Glutamatergic neuron (in vitro differentiated cells): Measurements from ENCODE around the gene DPF3. TPM values are rescaled to one million over a fixed set of nuclear protein-coding genes. Genes with fewer than 3 reads are reported as not detected.

Experiments
- DNase-seq: peaks from one replicate; pipeline ENCODE4 v3.0.0; 2022
- H3K27ac Mint-ChIP-seq: one replicate; pipeline ENCODE4 v1.8.0; 2020; ENCODE audit warnings: mild to moderate bottlenecking, mixed read lengths, inconsistent platforms; ENCODE audit not compliant: unreplicated experiment
- H3K27me3 Mint-ChIP-seq: one replicate; pipeline ENCODE4 v1.8.0; 2020; ENCODE audit warnings: mild to moderate bottlenecking, moderate library complexity, mixed read lengths, inconsistent platforms; ENCODE audit not compliant: unreplicated experiment
- H3K36me3 Mint-ChIP-seq: one replicate; pipeline ENCODE4 v1.8.0; 2020; ENCODE audit warnings: mild to moderate bottlenecking, mixed read lengths, inconsistent platforms; ENCODE audit not compliant: unreplicated experiment
- H3K4me1 Mint-ChIP-seq: one replicate; pipeline ENCODE4 v1.8.0; 2020; ENCODE audit warnings: mild to moderate bottlenecking, low read depth, mixed read lengths, inconsistent platforms; ENCODE audit not compliant: unreplicated experiment
- H3K4me3 Mint-ChIP-seq: one replicate; pipeline ENCODE4 v1.8.0; 2020; ENCODE audit warnings: mild to moderate bottlenecking, mixed read lengths, inconsistent platforms; ENCODE audit not compliant: unreplicated experiment
- H3K9me3 Mint-ChIP-seq: one replicate; pipeline ENCODE4 v1.8.0; 2020; ENCODE audit warnings: mild to moderate bottlenecking, moderate library complexity, mixed read lengths, inconsistent platforms; ENCODE audit not compliant: unreplicated experiment
- total RNA-seq: library from RNA; stranded (reverse); fragmentation: NEBNext Ultra II Directional; extraction: Animal tissue kit (Norgen Biotek cat#: 25700); gene quantifications from one replicate; pipeline ENCODE4 v1.2.1, GENCODE V29; 2021; ENCODE audit not compliant: unreplicated experiment
- TF ChIP-seq, protein P1 (sequence below): fragments of 200-600 bp; sonication (generic); IDR thresholded peaks from one replicate; pipeline ENCODE4 v1.5.0; 2021; ENCODE audit not compliant: partially characterized antibody, unreplicated experiment

DPF3 gene
- total RNA-seq, 1 donor from 2014 or later, result 13.7 TPM

DNA sequence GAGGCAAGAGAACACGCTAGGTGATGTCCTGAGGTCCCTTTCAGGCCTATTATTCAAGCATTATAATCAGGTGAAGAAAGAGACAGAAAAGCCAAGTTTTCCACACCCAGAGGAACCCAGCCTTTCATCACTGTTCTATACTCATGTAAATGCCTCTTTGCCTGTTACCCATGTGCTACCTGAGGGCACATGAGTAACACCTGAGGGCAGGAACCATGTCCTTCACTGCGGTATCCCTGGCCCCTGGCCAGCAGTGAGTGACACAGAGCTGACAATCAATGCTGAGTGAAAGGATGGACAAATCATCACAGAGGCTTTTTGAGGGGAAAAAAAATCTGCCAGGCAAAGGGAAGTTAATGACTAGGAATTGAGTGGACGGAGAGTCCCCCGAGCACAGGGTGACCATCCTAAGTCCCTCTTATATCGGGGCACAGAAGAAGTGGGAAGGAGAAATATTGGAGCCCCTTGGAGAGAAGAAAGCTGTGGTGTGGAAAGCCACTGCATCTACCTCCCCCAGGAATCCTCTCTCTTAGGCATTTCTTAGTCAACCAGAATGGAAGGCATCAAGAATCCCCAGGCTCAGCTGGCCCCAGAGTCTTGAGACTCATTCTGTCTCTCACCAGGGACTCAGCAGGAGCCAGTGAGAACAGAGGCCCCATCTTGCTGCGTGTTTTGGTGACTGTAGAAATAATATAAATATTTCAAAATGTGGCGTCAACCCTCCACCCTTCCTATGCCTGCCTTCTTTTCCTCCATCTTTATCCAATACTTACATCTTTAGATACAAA is 212.9 kb downstream of the DPF3 start:
- no peak for DNase-seq
- TF ChIP-seq, protein P1, sequence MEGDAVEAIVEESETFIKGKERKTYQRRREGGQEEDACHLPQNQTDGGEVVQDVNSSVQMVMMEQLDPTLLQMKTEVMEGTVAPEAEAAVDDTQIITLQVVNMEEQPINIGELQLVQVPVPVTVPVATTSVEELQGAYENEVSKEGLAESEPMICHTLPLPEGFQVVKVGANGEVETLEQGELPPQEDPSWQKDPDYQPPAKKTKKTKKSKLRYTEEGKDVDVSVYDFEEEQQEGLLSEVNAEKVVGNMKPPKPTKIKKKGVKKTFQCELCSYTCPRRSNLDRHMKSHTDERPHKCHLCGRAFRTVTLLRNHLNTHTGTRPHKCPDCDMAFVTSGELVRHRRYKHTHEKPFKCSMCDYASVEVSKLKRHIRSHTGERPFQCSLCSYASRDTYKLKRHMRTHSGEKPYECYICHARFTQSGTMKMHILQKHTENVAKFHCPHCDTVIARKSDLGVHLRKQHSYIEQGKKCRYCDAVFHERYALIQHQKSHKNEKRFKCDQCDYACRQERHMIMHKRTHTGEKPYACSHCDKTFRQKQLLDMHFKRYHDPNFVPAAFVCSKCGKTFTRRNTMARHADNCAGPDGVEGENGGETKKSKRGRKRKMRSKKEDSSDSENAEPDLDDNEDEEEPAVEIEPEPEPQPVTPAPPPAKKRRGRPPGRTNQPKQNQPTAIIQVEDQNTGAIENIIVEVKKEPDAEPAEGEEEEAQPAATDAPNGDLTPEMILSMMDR, result no peak
- peaks cover 16% of the 10 kb centered on the region for H3K36me3 Mint-ChIP-seq
- peaks cover 9% of the 10 kb centered on the region for H3K27me3 Mint-ChIP-seq
- peaks cover 5% of the 10 kb centered on the region for H3K9me3 Mint-ChIP-seq
- peaks cover 14% of the 10 kb centered on the region for H3K4me1 Mint-ChIP-seq
- no peak overlapping the region for H3K4me3 Mint-ChIP-seq
- no peak overlapping the region for H3K27ac Mint-ChIP-seq

DNA sequence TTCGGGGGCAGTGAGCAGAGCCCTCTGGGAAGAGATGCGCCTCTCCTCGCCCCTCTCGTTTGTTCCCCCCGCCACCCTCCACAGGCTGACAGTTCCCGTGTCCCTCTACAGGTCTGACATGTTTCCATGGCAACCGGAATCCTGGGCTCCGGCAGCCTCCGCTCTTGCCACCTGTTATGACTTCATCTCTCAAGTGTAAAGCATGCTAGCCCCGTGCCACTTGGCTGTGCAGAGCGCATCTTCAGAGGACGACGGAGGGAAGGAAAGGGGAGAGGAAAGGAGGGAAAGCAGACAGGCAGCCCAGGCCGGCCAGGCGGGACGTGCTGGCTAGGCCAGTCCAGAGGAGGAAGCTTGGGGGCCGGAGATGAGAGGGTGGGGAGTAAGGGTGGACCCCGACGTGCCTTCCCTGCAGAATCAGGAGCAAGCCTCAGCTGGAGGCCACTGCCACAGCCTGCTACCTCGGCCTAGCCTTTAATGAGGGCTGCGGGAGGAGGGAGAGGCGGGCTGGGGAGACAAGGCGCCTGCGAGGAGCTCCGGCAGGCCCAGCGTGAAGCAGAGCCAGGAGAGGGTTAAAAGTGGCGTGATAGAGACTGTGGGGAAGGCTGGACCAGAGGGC is 214.3 kb downstream of the DPF3 start:
- H3K27me3 Mint-ChIP-seq, result peaks cover 9% of the 10 kb centered on the region
- TF ChIP-seq, protein P1, result no peak
- H3K9me3 Mint-ChIP-seq, result peaks cover 3% of the 10 kb centered on the region
- peaks cover 6% of the 10 kb centered on the region for H3K36me3 Mint-ChIP-seq
- DNase-seq, result peak; percentile 53
- peak overlapping the region; percentile 72 for H3K4me3 Mint-ChIP-seq
- peaks cover 14% of the 10 kb centered on the region for H3K4me1 Mint-ChIP-seq
- H3K27ac Mint-ChIP-seq, result peak overlapping the region; percentile 74

- Mint-ChIP-seq H3K36me3 (peaks cover 6% of the 10 kb centered on the region), H3K4me1 (peaks cover 14% of the 10 kb centered on the region), H3K27ac (no peak overlapping the region), H3K27me3 (peaks cover 9% of the 10 kb centered on the region), H3K9me3 (peaks cover 4% of the 10 kb centered on the region), H3K4me3 (no peak overlapping the region)
- DNase-seq, result no peak
- TF ChIP-seq, protein P1, result no peak
These were observed 214.8 kb downstream of the DPF3 start for GRCh38 chr14:72679141-72679535.

DNA sequence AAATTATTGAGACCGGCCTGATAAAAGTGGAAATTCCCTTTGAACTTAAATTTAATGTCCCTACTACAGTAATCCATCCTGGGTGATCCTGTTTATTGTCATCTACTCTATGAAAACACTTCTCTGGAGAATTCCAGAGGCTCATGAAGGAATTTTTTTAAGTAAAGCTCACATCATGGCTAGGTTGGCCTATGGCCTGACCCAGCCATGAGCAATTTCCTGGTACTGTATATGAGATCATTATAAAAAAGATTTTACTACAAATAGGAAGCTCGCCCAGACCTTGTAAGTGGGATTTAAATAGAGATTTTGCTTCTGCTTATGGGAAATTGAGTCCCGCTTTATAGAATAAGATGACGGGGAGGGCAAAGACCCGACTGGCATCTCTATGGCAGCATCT is 215.5 kb downstream of the DPF3 start:
- no peak overlapping the region for H3K27ac Mint-ChIP-seq
- TF ChIP-seq, protein P1, result no peak
- peaks cover 6% of the 10 kb centered on the region for H3K36me3 Mint-ChIP-seq
- H3K4me1 Mint-ChIP-seq, result peaks cover 14% of the 10 kb centered on the region
- DNase-seq, result no peak
- H3K4me3 Mint-ChIP-seq, result peak overlapping the region; percentile 7
- peaks cover 9% of the 10 kb centered on the region for H3K27me3 Mint-ChIP-seq
- H3K9me3 Mint-ChIP-seq, result peaks cover 4% of the 10 kb centered on the region

DNA sequence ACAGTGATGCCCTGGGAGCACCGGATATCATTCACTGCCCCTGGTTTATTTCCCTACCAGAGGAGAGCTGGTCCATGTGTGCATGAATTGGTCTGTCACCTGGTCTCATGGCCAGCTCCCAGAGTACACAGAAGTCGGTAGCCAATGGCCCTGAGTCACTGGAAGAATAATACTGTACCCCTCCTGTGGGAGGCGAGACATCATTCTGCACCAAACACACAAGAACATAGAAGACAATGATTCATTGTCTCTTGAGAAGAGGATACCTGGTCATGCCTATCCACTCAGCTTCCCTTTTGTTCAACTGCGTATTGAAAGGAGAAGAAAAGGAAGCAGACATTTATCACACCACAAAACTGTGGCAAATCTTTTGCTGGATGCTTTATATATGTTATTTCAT is 216.2 kb downstream of the DPF3 start:
- TF ChIP-seq, protein P1, result no peak
- Mint-ChIP-seq H3K27me3 (peaks cover 8% of the 10 kb centered on the region), H3K36me3 (peaks cover 6% of the 10 kb centered on the region), H3K9me3 (peaks cover 4% of the 10 kb centered on the region), H3K27ac (no peak overlapping the region), H3K4me1 (peaks cover 14% of the 10 kb centered on the region), H3K4me3 (no peak overlapping the region)
- no peak for DNase-seq
